IPS-18a (cell line): Measurements from ENCODE around the gene TPM4.

Experiments
- H3K27ac ChIP-seq: one replicate; pipeline ENCODE4 v1.5.1; 2013; ENCODE audit warnings: low read length
- H3K27me3 ChIP-seq: one replicate; pipeline ENCODE4 v1.6.1; 2013; ENCODE audit warnings: mild to moderate bottlenecking, low read length; ENCODE audit not compliant: control insufficient read depth, insufficient read depth
- H3K36me3 ChIP-seq: one replicate; pipeline ENCODE4 v1.6.1; 2013; ENCODE audit warnings: low read depth, low read length; ENCODE audit not compliant: control insufficient read depth
- H3K4me1 ChIP-seq: one replicate; pipeline ENCODE4 v1.6.1; 2013; ENCODE audit warnings: low read depth, low read length; ENCODE audit not compliant: control insufficient read depth
- H3K4me3 ChIP-seq: one replicate; pipeline ENCODE4 v1.5.1; 2013; ENCODE audit warnings: low read length
- H3K9ac ChIP-seq: one replicate; pipeline ENCODE4 v1.6.1; 2013; ENCODE audit warnings: mild to moderate bottlenecking, low read length, moderate library complexity
- H3K9me3 ChIP-seq: one replicate; pipeline ENCODE4 v1.6.1; 2013; ENCODE audit warnings: low read depth, low read length; ENCODE audit not compliant: control insufficient read depth

TPM4 gene

GRCh38 chr19:16121967-16122366 is 45.7 kb downstream of the TPM4 start:
- Histone ChIP-seq H3K4me3 (no peak overlapping the region), H3K9me3 (no peaks in the 10 kb centered on the region), H3K27me3 (no peaks in the 10 kb centered on the region), H3K27ac (no peak overlapping the region), H3K4me1 (no peaks in the 10 kb centered on the region), H3K9ac (no peak overlapping the region), H3K36me3 (peaks cover 50% of the 10 kb centered on the region)

DNA sequence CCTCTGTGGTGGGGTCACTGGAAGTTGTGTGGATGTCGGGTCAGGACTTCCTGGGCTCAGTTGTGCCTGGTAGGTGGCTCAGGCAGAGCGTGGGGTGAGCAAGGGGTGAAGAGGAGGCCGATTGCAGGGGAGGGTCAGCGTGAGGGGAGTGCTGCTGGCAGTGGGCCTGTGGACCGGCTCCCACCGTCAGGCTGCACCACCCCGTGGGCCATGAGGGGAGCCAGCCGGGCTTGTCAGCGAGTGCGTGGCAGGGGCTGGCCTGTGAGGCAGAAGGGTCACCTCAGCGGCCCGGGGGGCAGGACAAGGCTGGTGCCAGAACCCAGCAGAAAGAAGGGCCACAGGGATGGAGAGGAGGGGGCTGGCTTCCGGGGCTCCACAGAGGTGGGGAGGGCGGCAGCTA is 48.7 kb downstream of the TPM4 start:
- Histone ChIP-seq H3K27me3 (no peaks in the 10 kb centered on the region), H3K4me3 (no peak overlapping the region), H3K9me3 (no peaks in the 10 kb centered on the region), H3K36me3 (peaks cover 63% of the 10 kb centered on the region), H3K27ac (no peak overlapping the region), H3K9ac (no peak overlapping the region), H3K4me1 (no peaks in the 10 kb centered on the region)

DNA sequence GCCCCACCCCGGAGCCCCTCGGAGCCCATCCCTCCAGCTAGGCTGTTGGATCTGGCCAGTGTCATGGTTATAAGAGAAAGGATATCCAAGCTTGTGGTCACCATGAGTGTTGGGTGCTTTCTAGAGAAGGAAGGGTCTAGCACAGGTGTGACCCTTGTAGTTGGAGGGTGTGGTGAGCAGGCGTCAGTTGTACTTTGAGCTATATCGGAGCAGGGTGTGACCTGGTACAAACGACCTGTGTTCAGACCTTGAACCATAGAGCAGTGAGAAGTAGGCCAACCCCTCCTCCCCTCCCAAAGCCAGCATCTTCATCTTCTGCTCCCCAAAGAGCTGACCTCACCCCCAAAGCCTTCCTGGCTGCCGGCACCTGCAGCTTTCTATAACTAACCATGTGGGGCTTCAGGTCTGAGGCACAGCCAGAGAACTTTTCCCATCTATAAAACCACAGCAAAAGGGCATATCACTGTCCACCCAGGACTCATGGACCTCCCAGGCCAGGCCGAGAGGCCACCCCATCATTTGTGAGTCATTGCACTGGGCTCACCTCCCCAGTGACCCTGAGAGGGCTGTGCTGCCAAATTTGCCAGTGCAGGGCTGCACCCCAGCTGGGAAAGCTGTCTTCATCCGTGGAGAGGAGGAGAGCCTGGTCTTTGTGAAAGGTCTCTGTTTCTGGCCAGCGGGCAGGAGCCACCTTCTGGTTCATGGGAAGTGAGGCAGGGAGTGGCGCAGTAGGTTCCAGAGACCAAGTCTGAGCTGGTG is 49.6 kb downstream of the TPM4 start:
- Histone ChIP-seq H3K4me1 (no peaks in the 10 kb centered on the region), H3K27ac (no peak overlapping the region), H3K27me3 (no peaks in the 10 kb centered on the region), H3K9me3 (no peaks in the 10 kb centered on the region), H3K9ac (no peak overlapping the region), H3K36me3 (peaks cover 67% of the 10 kb centered on the region), H3K4me3 (no peak overlapping the region)

DNA sequence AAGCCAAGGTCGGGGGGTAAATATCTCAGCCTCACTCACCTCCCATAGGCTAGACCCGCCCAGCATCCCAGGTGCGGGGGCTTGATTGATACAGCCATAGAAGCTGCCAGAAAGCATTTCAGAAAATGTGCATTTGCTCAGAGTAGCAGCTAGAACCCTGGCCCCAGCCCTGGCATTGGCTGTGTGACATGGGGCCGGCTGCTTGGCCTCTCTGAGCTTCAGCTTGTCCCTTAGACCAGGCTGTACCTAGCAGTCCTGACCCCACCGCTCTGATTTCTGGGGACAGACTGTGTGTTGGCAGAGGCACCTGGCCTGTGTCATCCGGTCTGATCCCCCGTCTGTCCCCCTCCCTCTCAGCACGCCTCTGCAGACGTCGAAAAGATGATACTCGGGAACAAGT is 50.8 kb downstream of the TPM4 start:
- no peaks in the 10 kb centered on the region for H3K9me3 ChIP-seq
- peaks cover 60% of the 10 kb centered on the region for H3K36me3 ChIP-seq
- no peak overlapping the region for H3K9ac ChIP-seq
- H3K27me3 ChIP-seq = no peaks in the 10 kb centered on the region
- H3K4me3 ChIP-seq = no peak overlapping the region
- no peaks in the 10 kb centered on the region for H3K4me1 ChIP-seq
- H3K27ac ChIP-seq = no peak overlapping the region

GRCh38 chr19:16127776-16128371 is 51.6 kb downstream of the TPM4 start:
- Histone ChIP-seq H3K9me3 (no peaks in the 10 kb centered on the region), H3K4me3 (no peak overlapping the region), H3K27me3 (no peaks in the 10 kb centered on the region), H3K4me1 (no peaks in the 10 kb centered on the region), H3K9ac (no peak overlapping the region), H3K36me3 (peaks cover 62% of the 10 kb centered on the region), H3K27ac (no peak overlapping the region)

DNA sequence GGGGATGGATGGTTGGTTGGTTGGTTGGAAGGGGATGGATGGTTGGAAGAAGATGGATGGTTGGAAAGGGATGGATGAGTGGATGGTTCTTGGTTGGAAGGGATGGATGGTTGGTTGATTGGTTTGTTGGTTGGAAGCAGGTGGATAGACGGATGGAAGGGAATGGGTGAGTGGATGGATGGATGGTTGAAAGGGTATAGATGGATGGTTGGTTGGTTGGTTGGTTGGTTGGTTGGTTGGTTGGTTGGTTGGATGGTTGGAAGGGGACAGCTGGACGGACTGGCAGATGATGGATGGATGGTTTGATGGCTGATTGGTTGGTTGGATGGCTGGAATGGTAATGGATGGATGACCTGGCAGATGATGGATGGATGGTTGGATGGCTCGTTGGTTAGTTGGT is 55.4 kb downstream of the TPM4 start:
- peaks cover 62% of the 10 kb centered on the region for H3K36me3 ChIP-seq
- H3K4me1 ChIP-seq = no peaks in the 10 kb centered on the region
- H3K9ac ChIP-seq = no peak overlapping the region
- no peak overlapping the region for H3K4me3 ChIP-seq
- no peaks in the 10 kb centered on the region for H3K9me3 ChIP-seq
- no peak overlapping the region for H3K27ac ChIP-seq
- H3K27me3 ChIP-seq = no peaks in the 10 kb centered on the region

- Histone ChIP-seq H3K27ac (no peak overlapping the region), H3K9ac (no peak overlapping the region), H3K36me3 (peaks cover 40% of the 10 kb centered on the region), H3K9me3 (no peaks in the 10 kb centered on the region), H3K4me3 (no peak overlapping the region), H3K4me1 (no peaks in the 10 kb centered on the region), H3K27me3 (no peaks in the 10 kb centered on the region)
Measured at GRCh38 chr19:16133818-16134217, 57.5 kb downstream of the TPM4 start.

- no peaks in the 10 kb centered on the region for H3K4me1 ChIP-seq
- H3K27ac ChIP-seq = no peak overlapping the region
- no peaks in the 10 kb centered on the region for H3K27me3 ChIP-seq
- peaks cover 34% of the 10 kb centered on the region for H3K36me3 ChIP-seq
- no peak overlapping the region for H3K9ac ChIP-seq
- H3K4me3 ChIP-seq = no peak overlapping the region
- no peaks in the 10 kb centered on the region for H3K9me3 ChIP-seq
Measured at GRCh38 chr19:16134510-16134909, 58.2 kb downstream of the TPM4 start.

DNA sequence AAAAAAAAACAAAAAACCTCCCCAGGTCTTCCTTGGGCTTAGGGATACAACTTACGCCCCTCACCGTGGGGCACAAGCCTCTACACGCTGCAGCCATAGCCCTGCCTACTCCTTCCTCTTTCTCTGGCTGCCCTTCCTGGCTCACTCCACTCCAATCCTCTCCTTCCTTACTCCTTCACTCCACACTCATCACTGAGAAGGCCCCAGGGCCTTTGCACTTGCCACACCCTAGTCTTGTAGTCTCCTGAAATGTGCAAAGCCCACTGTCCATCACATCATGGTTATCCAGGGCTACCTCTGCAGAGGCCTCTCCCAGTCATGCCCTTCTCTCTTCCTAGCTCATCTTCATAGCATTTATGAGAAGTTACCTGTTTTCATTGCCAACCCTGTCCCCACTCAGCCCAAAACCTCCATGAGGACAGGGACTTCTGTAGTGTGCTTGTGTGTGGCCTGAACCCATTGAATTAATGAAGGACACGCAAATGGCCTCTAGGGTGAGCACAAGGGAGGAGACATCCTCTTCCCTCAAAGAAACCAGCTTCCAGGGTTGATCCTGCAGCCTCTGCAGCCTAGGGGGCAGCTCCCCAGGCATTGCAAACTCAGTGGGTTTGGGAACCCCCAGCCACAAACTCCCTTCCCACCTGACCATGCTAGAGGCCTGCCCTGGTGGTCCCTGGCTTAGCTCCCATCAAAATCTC is 59.3 kb downstream of the TPM4 start:
- H3K4me1 ChIP-seq = no peaks in the 10 kb centered on the region
- H3K9ac ChIP-seq = no peak overlapping the region
- H3K27me3 ChIP-seq = no peaks in the 10 kb centered on the region
- H3K4me3 ChIP-seq = no peak overlapping the region
- no peak overlapping the region for H3K27ac ChIP-seq
- H3K9me3 ChIP-seq = no peaks in the 10 kb centered on the region
- H3K36me3 ChIP-seq = peaks cover 26% of the 10 kb centered on the region

- H3K36me3 ChIP-seq = peaks cover 26% of the 10 kb centered on the region
- H3K4me3 ChIP-seq = no peak overlapping the region
- no peak overlapping the region for H3K27ac ChIP-seq
- H3K4me1 ChIP-seq = no peaks in the 10 kb centered on the region
- no peaks in the 10 kb centered on the region for H3K27me3 ChIP-seq
- H3K9ac ChIP-seq = no peak overlapping the region
- no peaks in the 10 kb centered on the region for H3K9me3 ChIP-seq
Measured at GRCh38 chr19:16136185-16136999, 60.1 kb downstream of the TPM4 start.

DNA sequence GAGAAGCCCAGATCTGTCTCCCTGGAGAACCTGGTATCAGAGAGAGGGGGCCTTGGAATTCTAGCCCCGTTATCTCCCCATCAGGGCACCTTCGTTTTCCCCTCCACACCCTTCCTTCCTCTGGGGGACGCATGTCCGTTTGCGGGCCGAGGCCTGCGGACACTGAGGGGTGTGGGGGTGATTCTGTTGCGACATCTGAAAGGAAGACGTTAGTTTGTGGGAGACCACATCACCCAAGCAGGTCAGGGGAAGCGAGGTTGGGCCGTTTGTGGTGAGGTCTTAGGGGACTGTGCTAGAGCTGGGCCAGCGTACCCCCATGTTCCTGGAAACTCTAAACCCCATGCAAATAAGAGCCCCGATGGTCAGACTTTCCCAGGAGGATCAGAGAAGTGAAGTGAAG is 63.5 kb downstream of the TPM4 start:
- no peaks in the 10 kb centered on the region for H3K27me3 ChIP-seq
- H3K9me3 ChIP-seq = no peaks in the 10 kb centered on the region
- no peak overlapping the region for H3K9ac ChIP-seq
- no peak overlapping the region for H3K4me3 ChIP-seq
- no peaks in the 10 kb centered on the region for H3K4me1 ChIP-seq
- H3K36me3 ChIP-seq = no peaks in the 10 kb centered on the region
- no peak overlapping the region for H3K27ac ChIP-seq
